Cardiac muscle cell (in vitro differentiated cells and primary cell): ENCODE measurements around the gene PCDH9. TPM values are rescaled to one million over a fixed set of nuclear protein-coding genes. Genes with fewer than 3 reads are reported as not detected.
A peak's percentile ranks its signal among the peaks of the same experiment; 100 is the strongest.

ENCODE experiments used
- DNase-seq, 2 donors: peaks; one replicate each; pipeline versions ENCODE4 v3.0.0 to v3.0.0-alpha.2; 2010 to 2017; ENCODE audit warnings: low read depth in 1 of 2, low spot score in 1 of 2
- H3K27ac ChIP-seq: fragments of 200-600 bp; sonication (generic); 2 replicates; pipeline ENCODE4 v1.5.1; 2016
- H3K27me3 ChIP-seq: fragments of 200-600 bp; sonication (generic); 2 replicates; pipeline ENCODE4 v1.6.0; 2016; ENCODE audit warnings: control low read depth
- H3K36me3 ChIP-seq: fragments of 200-600 bp; sonication (generic); 2 replicates; pipeline ENCODE4 v1.5.1; 2016; ENCODE audit warnings: control low read depth
- H3K4me1 ChIP-seq: fragments of 200-600 bp; sonication (generic); 2 replicates; pipeline ENCODE4 v1.8.1; 2017; ENCODE audit warnings: low read depth, mild to moderate bottlenecking, mixed run types
- H3K4me3 ChIP-seq: fragments of 200-600 bp; sonication (generic); 2 replicates; pipeline ENCODE4 v1.5.1; 2016; ENCODE audit warnings: mild to moderate bottlenecking
- H3K9me3 ChIP-seq: fragments of 200-600 bp; sonication (generic); 2 replicates; pipeline ENCODE4 v1.5.1; 2017; ENCODE audit warnings: low read depth, mild to moderate bottlenecking, control low read depth
- polyA plus RNA-seq: library from polyadenylated mRNA; unstranded; fragments of >200 nt; fragmentation: Nextera tagmentation; extraction: Ambion mirVana; gene quantifications from 2 replicates; pipeline ENCODE4 v1.2.1, GENCODE V29; 2016
- total RNA-seq: library from RNA; depleted of rRNA; stranded (reverse); fragments of >200 nt; gene quantifications from 2 replicates; pipeline ENCODE4 v1.2.3, GENCODE V29; 2016
- TF ChIP-seq, protein P1 (sequence below): IDR thresholded peaks from 2 replicates; pipeline ENCODE4 v1.5.1; 2012; ENCODE audit warnings: low read depth, mild to moderate bottlenecking, low read length

Gene PCDH9
- total and polyA plus RNA-seq, 2 experiments from 2014 or later: 1.6 to 2.3 TPM

- Histone ChIP-seq H3K27ac (no peak overlapping the region), H3K4me3 (no peak overlapping the region), H3K27me3 (no peaks in the 10 kb centered on the region), H3K4me1 (peaks cover 65% of the 10 kb centered on the region), H3K9me3 (no peaks in the 10 kb centered on the region), H3K36me3 (no peaks in the 10 kb centered on the region)
- TF ChIP-seq, protein P1, sequence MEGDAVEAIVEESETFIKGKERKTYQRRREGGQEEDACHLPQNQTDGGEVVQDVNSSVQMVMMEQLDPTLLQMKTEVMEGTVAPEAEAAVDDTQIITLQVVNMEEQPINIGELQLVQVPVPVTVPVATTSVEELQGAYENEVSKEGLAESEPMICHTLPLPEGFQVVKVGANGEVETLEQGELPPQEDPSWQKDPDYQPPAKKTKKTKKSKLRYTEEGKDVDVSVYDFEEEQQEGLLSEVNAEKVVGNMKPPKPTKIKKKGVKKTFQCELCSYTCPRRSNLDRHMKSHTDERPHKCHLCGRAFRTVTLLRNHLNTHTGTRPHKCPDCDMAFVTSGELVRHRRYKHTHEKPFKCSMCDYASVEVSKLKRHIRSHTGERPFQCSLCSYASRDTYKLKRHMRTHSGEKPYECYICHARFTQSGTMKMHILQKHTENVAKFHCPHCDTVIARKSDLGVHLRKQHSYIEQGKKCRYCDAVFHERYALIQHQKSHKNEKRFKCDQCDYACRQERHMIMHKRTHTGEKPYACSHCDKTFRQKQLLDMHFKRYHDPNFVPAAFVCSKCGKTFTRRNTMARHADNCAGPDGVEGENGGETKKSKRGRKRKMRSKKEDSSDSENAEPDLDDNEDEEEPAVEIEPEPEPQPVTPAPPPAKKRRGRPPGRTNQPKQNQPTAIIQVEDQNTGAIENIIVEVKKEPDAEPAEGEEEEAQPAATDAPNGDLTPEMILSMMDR: no peak
- DNase-seq: no peak
Observed at GRCh38 chr13:66349966-66350365, 880.2 kb downstream of the PCDH9 start.

DNA sequence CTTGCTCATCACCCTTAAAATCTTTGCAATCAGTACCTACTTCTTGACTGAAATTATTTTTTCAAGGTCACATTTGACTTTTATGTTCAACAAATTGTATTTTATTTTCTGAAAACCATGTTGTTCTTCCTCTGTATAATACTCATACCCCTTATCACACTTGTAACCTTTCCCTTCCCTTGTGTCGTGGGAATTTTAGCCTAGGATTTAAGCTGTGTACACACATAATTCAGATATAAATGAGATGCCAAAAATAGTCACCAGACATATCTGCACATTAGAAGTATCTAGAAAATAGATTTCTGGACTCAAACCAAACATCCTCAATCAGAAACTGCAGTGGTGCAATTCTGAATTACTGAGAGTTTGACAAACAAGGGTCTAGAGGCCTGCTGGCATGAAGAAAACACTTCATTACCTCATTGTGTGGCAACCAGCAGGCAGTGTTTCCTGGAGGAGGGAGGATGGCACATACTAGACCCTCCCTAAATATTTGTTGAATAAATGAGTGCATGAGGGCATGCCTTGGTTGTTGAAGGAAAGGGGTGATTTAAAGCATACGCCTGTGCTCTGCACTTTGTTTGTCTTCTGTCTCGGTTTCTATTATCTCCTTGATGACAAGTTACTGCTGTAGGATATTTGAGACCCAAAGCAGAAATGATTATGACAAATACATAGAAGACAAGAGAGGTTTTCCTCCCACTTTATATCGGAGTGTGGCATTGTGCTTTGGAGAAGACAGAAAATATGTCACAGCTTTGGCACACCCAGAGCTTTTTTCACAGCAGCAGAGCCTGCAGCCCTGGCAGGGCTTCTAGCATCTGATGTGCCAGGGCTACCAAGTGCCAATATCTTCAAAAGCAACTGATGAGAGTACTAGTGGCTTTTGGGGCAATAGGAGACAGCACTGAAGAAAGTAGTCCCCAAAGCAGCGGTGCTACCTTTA lies 881.1 kb downstream of the PCDH9 start:
- no peaks in the 10 kb centered on the region for H3K9me3 ChIP-seq

DNA sequence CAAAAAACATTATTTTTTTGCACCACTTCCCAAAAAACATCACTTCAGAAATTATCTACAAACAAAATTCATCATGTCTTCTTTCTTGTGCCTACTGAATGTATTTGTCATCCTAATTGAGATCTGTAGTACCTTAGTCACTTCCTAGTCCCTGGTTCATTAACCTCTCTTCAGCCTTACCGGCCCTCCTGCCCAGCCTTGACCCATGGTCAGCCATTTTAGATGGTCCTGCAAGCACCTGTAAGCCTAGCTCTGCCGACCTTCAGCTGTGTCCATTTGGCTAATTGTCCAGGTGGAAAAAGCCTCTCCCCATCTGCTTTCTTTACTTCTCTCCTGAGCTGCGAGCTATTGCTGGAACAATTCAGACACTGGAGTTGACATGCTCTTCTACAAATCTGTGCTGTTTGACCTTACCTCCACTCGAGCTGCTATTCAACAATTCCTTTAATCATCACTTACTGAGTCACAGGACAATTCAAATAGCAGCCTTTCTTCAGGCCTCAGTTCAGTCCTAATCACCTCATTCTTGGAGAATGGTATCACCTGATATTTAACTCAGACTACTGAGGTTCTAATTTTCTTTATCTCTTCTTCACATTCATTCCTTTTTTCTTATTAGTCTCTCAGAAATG lies 882.5 kb downstream of the PCDH9 start:
- H3K4me1 ChIP-seq: peaks cover 60% of the 10 kb centered on the region
- TF ChIP-seq, protein P1: no peak
- peak overlapping the region; percentile 60 for H3K27ac ChIP-seq
- H3K9me3 ChIP-seq: no peaks in the 10 kb centered on the region
- peak in 1 of 2 donors; percentile 53 for DNase-seq
- no peak overlapping the region for H3K4me3 ChIP-seq
- no peaks in the 10 kb centered on the region for H3K36me3 ChIP-seq
- H3K27me3 ChIP-seq: no peaks in the 10 kb centered on the region

More for the DNA sequence above, 881.1 kb downstream of the PCDH9 start:
- H3K27me3 ChIP-seq: no peaks in the 10 kb centered on the region
- H3K36me3 ChIP-seq: no peaks in the 10 kb centered on the region
- peaks cover 71% of the 10 kb centered on the region for H3K4me1 ChIP-seq
- H3K4me3 ChIP-seq: no peak overlapping the region
- TF ChIP-seq, protein P1: no peak
- H3K27ac ChIP-seq: peak overlapping the region; percentile 9
- DNase-seq: peak in 1 of 2 donors; percentile 37

GRCh38 chr13:66345971-66346370 lies 884.2 kb downstream of the PCDH9 start:
- Histone ChIP-seq H3K27me3 (no peaks in the 10 kb centered on the region), H3K36me3 (no peaks in the 10 kb centered on the region), H3K4me3 (no peak overlapping the region), H3K9me3 (no peaks in the 10 kb centered on the region), H3K27ac (no peak overlapping the region), H3K4me1 (peaks cover 66% of the 10 kb centered on the region)
- DNase-seq: peak in 1 of 2 donors; percentile 30
- TF ChIP-seq, protein P1: no peak

GRCh38 chr13:66345518-66345810 lies 884.7 kb downstream of the PCDH9 start:
- Histone ChIP-seq H3K4me3 (no peak overlapping the region), H3K27me3 (no peaks in the 10 kb centered on the region), H3K36me3 (no peaks in the 10 kb centered on the region), H3K4me1 (peaks cover 67% of the 10 kb centered on the region), H3K27ac (peak overlapping the region; percentile 5), H3K9me3 (no peaks in the 10 kb centered on the region)
- TF ChIP-seq, protein P1: no peak
- DNase-seq: no peak
